Measurements from ENCODE around the gene LFNG.

The LFNG gene

DNA sequence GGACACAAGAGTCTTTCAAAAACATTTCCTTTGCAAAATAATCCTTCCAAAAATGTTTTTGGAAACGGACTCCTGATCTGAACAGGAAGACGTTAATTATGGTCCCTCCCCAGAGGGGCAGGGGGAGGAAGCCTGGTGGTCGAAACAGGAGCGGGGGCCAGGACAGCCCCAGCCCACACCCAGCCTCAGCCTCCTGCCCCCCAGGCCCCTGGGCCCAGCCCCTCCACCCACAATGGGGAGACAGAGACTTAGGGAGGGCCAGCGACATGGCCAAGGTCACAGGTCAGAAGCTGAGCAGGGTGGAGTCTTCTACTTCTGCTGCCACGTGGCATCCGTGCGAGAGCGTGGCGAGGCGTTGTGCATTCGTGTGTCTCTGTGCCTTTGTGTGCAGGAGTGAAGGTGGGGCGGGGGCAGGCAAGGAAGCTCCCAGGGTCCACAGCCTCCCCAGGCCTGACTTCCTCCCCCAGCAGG lies 29.4 kb upstream of the LFNG start:
- CTCF ChIA-PET: no interaction called here
- DNase-seq (ENCODE audit: extremely low spot score): no peak
- POLR2A ChIA-PET: no interaction called here
- TF ChIP-seq TARDBP (IDR thresholded peaks at IDR 0.05) (no peak), LEF1 (IDR thresholded peaks at IDR 0.05; ENCODE audit: borderline replicate concordance) (no peak), NFRKB (IDR thresholded peaks at IDR 0.05) (no peak), CTBP1 (IDR thresholded peaks at IDR 0.05; ENCODE audit: borderline replicate concordance) (no peak), FOXK2 (IDR thresholded peaks at IDR 0.05) (no peak), SP1 (IDR thresholded peaks at IDR 0.05) (no peak), BHLHE40 (IDR thresholded peaks at IDR 0.05; ENCODE audit: borderline replicate concordance) (no peak), ARNT (IDR thresholded peaks at IDR 0.05) (no peak), HDGF (IDR thresholded peaks at IDR 0.05; ENCODE audit: borderline replicate concordance) (no peak), ZNF384 (IDR thresholded peaks at IDR 0.05) (no peak), SUZ12 (IDR thresholded peaks at IDR 0.05) (no peak), ELF4 (IDR thresholded peaks at IDR 0.05) (no peak), L3MBTL2 (conservative IDR thresholded peaks at IDR 0.05) (no peak), PKNOX1 (IDR thresholded peaks at IDR 0.05) (no peak), FOXM1 (IDR thresholded peaks at IDR 0.05; ENCODE audit: borderline replicate concordance) (no peak), FOXA1 (IDR thresholded peaks at IDR 0.05) (no peak)

DNA sequence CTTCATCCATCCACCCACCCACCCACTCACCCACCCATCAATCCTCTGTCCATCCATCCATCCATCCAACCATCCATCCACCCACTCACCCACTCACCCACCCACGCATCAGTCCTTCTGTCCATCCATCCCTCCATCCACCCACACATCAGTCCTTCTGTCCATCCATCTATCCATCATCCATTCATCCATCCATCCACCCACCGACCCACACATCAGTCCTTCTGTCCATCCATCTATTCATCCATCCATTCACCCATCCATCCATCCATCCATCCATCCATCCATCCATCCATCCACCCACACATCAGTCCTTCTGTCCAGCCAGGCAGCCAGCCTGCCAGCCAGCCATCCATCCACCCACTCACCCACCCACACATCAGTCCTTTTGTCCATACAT lies 27.5 kb upstream of the LFNG start:
- CTCF ChIA-PET: no interaction called here
- POLR2A ChIA-PET: no interaction called here
- TF ChIP-seq LEF1 (IDR thresholded peaks at IDR 0.05; ENCODE audit: borderline replicate concordance): no peak
- no peak for TF ChIP-seq ELF4 (IDR thresholded peaks at IDR 0.05)
- no peak for TF ChIP-seq HDGF (IDR thresholded peaks at IDR 0.05; ENCODE audit: borderline replicate concordance)
- TF ChIP-seq PKNOX1 (IDR thresholded peaks at IDR 0.05): no peak
- TF ChIP-seq SUZ12 (IDR thresholded peaks at IDR 0.05): no peak
- TF ChIP-seq NFRKB (IDR thresholded peaks at IDR 0.05): no peak
- TF ChIP-seq ARNT (IDR thresholded peaks at IDR 0.05): no peak
- no peak for TF ChIP-seq BHLHE40 (IDR thresholded peaks at IDR 0.05; ENCODE audit: borderline replicate concordance)
- no peak for TF ChIP-seq CTBP1 (IDR thresholded peaks at IDR 0.05; ENCODE audit: borderline replicate concordance)
- no peak for TF ChIP-seq L3MBTL2 (conservative IDR thresholded peaks at IDR 0.05)
- no peak for TF ChIP-seq FOXK2 (IDR thresholded peaks at IDR 0.05)
- no peak for TF ChIP-seq TARDBP (IDR thresholded peaks at IDR 0.05)
- TF ChIP-seq FOXM1 (IDR thresholded peaks at IDR 0.05; ENCODE audit: borderline replicate concordance): no peak
- TF ChIP-seq ZNF384 (IDR thresholded peaks at IDR 0.05): no peak

GRCh38 chr7:2493205-2494164 lies 26.1 kb upstream of the LFNG start:
- CTCF ChIA-PET: interaction anchor here (0.6 to 0.7 kb wide), 3 partner anchors 17 to 960 kb away, joined by 3 to 4 read pairs (median 3); no protein-coding TSS in a partner anchor
- TF ChIP-seq SP1 (IDR thresholded peaks at IDR 0.05) (no peak), L3MBTL2 (conservative IDR thresholded peaks at IDR 0.05) (no peak), FOXK2 (IDR thresholded peaks at IDR 0.05) (no peak), PKNOX1 (IDR thresholded peaks at IDR 0.05) (no peak), ARNT (IDR thresholded peaks at IDR 0.05) (no peak), LEF1 (IDR thresholded peaks at IDR 0.05; ENCODE audit: borderline replicate concordance) (no peak), ZNF384 (IDR thresholded peaks at IDR 0.05) (no peak), BHLHE40 (IDR thresholded peaks at IDR 0.05; ENCODE audit: borderline replicate concordance) (no peak), SUZ12 (IDR thresholded peaks at IDR 0.05) (no peak), FOXM1 (IDR thresholded peaks at IDR 0.05; ENCODE audit: borderline replicate concordance) (no peak), CTBP1 (IDR thresholded peaks at IDR 0.05; ENCODE audit: borderline replicate concordance) (no peak), HDGF (IDR thresholded peaks at IDR 0.05; ENCODE audit: borderline replicate concordance) (no peak), TARDBP (IDR thresholded peaks at IDR 0.05) (no peak), FOXA1 (IDR thresholded peaks at IDR 0.05) (no peak), NFRKB (IDR thresholded peaks at IDR 0.05) (no peak), ELF4 (IDR thresholded peaks at IDR 0.05) (no peak)
- POLR2A ChIA-PET: no interaction called here
- no peak for DNase-seq (ENCODE audit: extremely low spot score)

More for the DNA sequence above, 27.5 kb upstream of the LFNG start:
- DNase-seq (ENCODE audit: extremely low spot score): no peak

GRCh38 chr7:2494191-2495130 lies 25.1 kb upstream of the LFNG start:
- ChIA-PET POLR2A (no interaction called here), CTCF (no interaction called here)
- TF ChIP-seq FOXK2 (IDR thresholded peaks at IDR 0.05) (no peak), LEF1 (IDR thresholded peaks at IDR 0.05; ENCODE audit: borderline replicate concordance) (no peak), L3MBTL2 (conservative IDR thresholded peaks at IDR 0.05) (no peak), ELF4 (IDR thresholded peaks at IDR 0.05) (no peak)
- no peak for DNase-seq (ENCODE audit: extremely low spot score)

Data from HEK293T (cell line).